ENCODE results near the gene MYH7B. TPM values are rescaled to one million over a fixed set of nuclear protein-coding genes. Genes with fewer than 3 reads are reported as not detected.

MYH7B gene
- total and polyA plus RNA-seq, 2 experiments from 2014 or later = 73.2 to 112 TPM

GRCh38 chr20:34956751-34957472, 1.2 kb downstream of the MYH7B start:
- Histone ChIP-seq H3K9me3 (ENCODE audit: low read depth) (no peaks in the 10 kb centered on the region), H3K27me3 (no peaks in the 10 kb centered on the region), H3K36me3 (no peaks in the 10 kb centered on the region), H3K27ac (no peak overlapping the region), H3K4me1 (ENCODE audit: low read depth) (peaks cover 9% of the 10 kb centered on the region), H3K4me3 (no peak overlapping the region)
- TF ChIP-seq CTCF (IDR thresholded peaks at IDR 0.05; ENCODE audit: low read depth, low read length) = no peak
- DNase-seq (ENCODE audit: low read depth in 1 of 2, low spot score in 1 of 2) = no peak

GRCh38 chr20:34964486-34964885, 8.8 kb downstream of the MYH7B start:
- no peaks in the 10 kb centered on the region for H3K36me3 ChIP-seq
- no peak for DNase-seq (ENCODE audit: low read depth in 1 of 2, low spot score in 1 of 2)
- no peaks in the 10 kb centered on the region for H3K9me3 ChIP-seq (ENCODE audit: low read depth)
- no peak for TF ChIP-seq CTCF (IDR thresholded peaks at IDR 0.05; ENCODE audit: low read depth, low read length)
- H3K27ac ChIP-seq = no peak overlapping the region
- no peak overlapping the region for H3K4me3 ChIP-seq
- H3K27me3 ChIP-seq = no peaks in the 10 kb centered on the region
- H3K4me1 ChIP-seq (ENCODE audit: low read depth) = peaks cover 37% of the 10 kb centered on the region

GRCh38 chr20:34965051-34965450, 9.4 kb downstream of the MYH7B start:
- Histone ChIP-seq H3K9me3 (ENCODE audit: low read depth) (no peaks in the 10 kb centered on the region), H3K4me1 (ENCODE audit: low read depth) (peaks cover 42% of the 10 kb centered on the region), H3K27me3 (no peaks in the 10 kb centered on the region), H3K27ac (no peak overlapping the region), H3K4me3 (no peak overlapping the region), H3K36me3 (no peaks in the 10 kb centered on the region)
- no peak for TF ChIP-seq CTCF (IDR thresholded peaks at IDR 0.05; ENCODE audit: low read depth, low read length)
- DNase-seq (ENCODE audit: low read depth in 1 of 2, low spot score in 1 of 2) = no peak

- DNase-seq (ENCODE audit: low read depth in 1 of 2, low spot score in 1 of 2) = no peak
- Histone ChIP-seq H3K4me1 (ENCODE audit: low read depth) (peaks cover 64% of the 10 kb centered on the region), H3K36me3 (no peaks in the 10 kb centered on the region), H3K27me3 (no peaks in the 10 kb centered on the region), H3K9me3 (ENCODE audit: low read depth) (no peaks in the 10 kb centered on the region), H3K4me3 (no peak overlapping the region), H3K27ac (peak overlapping the region; percentile 95)
- TF ChIP-seq CTCF (IDR thresholded peaks at IDR 0.05; ENCODE audit: low read depth, low read length) = no peak
These were observed 11.8 kb downstream of the MYH7B start for GRCh38 chr20:34967421-34967820.

GRCh38 chr20:34968042-34968775, 12.5 kb downstream of the MYH7B start:
- no peaks in the 10 kb centered on the region for H3K36me3 ChIP-seq
- peaks cover 71% of the 10 kb centered on the region for H3K4me1 ChIP-seq (ENCODE audit: low read depth)
- peak overlapping the region; percentile 95 for H3K27ac ChIP-seq
- DNase-seq (ENCODE audit: low read depth in 1 of 2, low spot score in 1 of 2) = peak in 1 of 2 donors; percentile 51
- TF ChIP-seq CTCF (IDR thresholded peaks at IDR 0.05; ENCODE audit: low read depth, low read length) = no peak
- no peaks in the 10 kb centered on the region for H3K27me3 ChIP-seq
- no peak overlapping the region for H3K4me3 ChIP-seq
- no peaks in the 10 kb centered on the region for H3K9me3 ChIP-seq (ENCODE audit: low read depth)

Data from cardiac muscle cell (in vitro differentiated cells and primary cell).